ES-I3 (cell line): Measurements from ENCODE around the gene WDR48.

ENCODE experiments used
- H3K36me3 ChIP-seq: 2 replicates; pipeline ENCODE4 v1.6.1; 2013; ENCODE audit warnings: mild to moderate bottlenecking, low read length, control low read depth, moderate library complexity; ENCODE audit not compliant: insufficient read depth
- H3K4me1 ChIP-seq: 2 replicates; pipeline ENCODE4 v1.6.1; 2013; ENCODE audit warnings: mild to moderate bottlenecking, control low read depth, low read length; ENCODE audit not compliant: insufficient read depth
- H3K9ac ChIP-seq: 2 replicates; pipeline ENCODE4 v1.6.1; 2013; ENCODE audit warnings: low read depth, mild to moderate bottlenecking, low read length, moderate library complexity
- H3K9me3 ChIP-seq: 2 replicates; pipeline ENCODE4 v1.6.1; 2013; ENCODE audit warnings: mild to moderate bottlenecking, low read length, moderate library complexity; ENCODE audit not compliant: control insufficient read depth, insufficient read depth

WDR48 gene

DNA sequence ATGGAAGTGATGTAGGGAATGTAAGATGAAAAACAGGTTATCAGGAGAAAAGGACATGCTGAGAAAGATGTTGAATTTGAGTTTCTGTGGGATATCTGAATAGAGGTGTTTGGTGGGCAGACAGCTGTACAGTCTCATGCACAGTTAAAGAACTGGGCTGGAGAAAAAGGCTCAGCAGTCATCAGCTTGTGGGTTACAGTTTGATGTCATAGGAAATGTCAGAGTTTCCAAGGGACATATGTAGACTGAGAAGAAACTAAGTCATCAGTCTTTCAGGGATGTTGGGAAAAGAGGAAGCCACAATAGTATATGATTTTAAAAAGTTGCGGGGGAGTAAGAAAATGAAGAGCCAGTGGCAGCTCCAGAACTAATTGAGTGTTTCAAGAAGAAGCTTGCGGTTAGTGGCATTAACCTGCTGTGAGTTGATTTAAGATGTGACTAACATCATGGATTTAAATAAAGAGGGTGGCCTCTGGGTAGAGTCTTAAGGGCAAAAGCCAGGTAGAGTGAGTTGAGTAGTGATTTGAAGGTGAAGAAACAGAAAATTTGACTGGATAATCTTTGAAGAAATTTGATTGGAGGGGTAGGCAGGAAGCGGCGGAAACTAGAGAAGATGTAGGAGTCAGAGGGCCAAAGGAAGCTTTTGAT, 31.0 kb downstream of the WDR48 start:
- no peaks in the 10 kb centered on the region for H3K36me3 ChIP-seq
- H3K4me1 ChIP-seq = no peaks in the 10 kb centered on the region
- H3K9ac ChIP-seq = no peak overlapping the region
- no peaks in the 10 kb centered on the region for H3K9me3 ChIP-seq

DNA sequence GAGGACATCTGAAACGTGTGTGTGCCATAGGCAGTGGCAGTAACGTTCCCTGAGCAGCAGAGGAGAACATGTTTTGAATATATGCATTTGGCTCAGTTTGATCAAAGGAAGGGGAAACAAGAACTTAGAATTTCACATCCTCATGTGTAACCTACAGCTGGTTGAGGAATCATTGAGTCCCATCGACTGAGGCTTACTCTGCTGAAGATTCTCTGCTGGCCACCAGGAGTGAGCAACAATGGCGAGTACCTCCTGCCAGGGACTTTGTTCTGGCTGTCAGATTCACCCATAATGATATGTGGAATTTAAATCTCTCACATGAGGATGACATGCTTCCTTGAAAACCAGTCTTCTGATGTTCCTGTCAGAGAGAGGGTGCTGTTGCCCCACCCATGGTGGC, 34.3 kb downstream of the WDR48 start:
- Histone ChIP-seq H3K9ac (no peak overlapping the region), H3K36me3 (peaks cover 5% of the 10 kb centered on the region; the same call in 1 of the 2 replicates), H3K4me1 (no peaks in the 10 kb centered on the region), H3K9me3 (no peaks in the 10 kb centered on the region)

DNA sequence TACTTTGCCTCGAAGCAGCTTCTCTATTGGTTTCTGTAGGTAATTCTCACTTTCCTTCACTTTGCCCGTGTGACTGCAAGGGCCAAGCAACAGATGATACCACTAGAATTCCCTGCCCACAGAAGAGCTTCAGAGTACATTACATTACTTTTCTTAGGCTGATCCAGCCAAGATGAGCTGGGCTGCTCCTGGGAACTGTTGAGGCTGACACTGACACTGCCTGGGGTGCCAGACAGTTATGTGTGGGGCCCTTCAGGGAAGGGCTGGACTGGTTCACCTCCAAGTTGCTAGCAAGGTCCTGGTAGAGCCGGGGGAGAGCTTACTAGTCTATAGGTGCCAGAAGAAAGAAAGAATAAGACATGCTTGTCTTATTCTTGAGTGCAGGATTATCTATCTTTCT, 36.6 kb downstream of the WDR48 start:
- H3K4me1 ChIP-seq = no peaks in the 10 kb centered on the region
- H3K9me3 ChIP-seq = no peaks in the 10 kb centered on the region
- H3K36me3 ChIP-seq = peaks cover 5% of the 10 kb centered on the region; the same call in 1 of the 2 replicates
- H3K9ac ChIP-seq = no peak overlapping the region

DNA sequence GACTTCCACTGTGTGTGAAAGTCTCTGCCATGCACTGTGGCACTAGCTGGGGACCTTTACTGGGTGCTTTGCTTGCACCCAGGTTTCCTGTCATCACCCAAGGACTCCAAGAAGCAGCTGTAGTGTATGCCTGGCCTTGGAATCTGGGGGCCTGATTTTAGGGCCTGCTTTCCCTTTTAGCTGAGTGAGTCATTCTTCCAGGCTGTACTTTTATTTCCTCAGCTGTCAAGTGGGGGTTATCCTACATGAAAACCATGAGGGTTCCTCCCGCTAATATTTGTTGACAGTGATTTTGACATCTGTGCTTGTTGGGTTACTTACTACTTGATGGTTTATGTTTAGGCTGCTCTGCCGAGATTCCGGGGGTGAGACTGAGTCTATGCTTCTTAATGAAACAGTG, 37.1 kb downstream of the WDR48 start:
- no peaks in the 10 kb centered on the region for H3K4me1 ChIP-seq
- peaks cover 5% of the 10 kb centered on the region; the same call in 1 of the 2 replicates for H3K36me3 ChIP-seq
- no peaks in the 10 kb centered on the region for H3K9me3 ChIP-seq
- H3K9ac ChIP-seq = no peak overlapping the region

GRCh38 chr3:39090922-39091321, 39.1 kb downstream of the WDR48 start:
- H3K36me3 ChIP-seq = peaks cover 9% of the 10 kb centered on the region
- no peaks in the 10 kb centered on the region for H3K4me1 ChIP-seq
- no peaks in the 10 kb centered on the region for H3K9me3 ChIP-seq
- H3K9ac ChIP-seq = no peak overlapping the region

GRCh38 chr3:39094851-39095677, 43.2 kb downstream of the WDR48 start:
- Histone ChIP-seq H3K9ac (no peak overlapping the region), H3K36me3 (peaks cover 13% of the 10 kb centered on the region), H3K9me3 (no peaks in the 10 kb centered on the region), H3K4me1 (peaks cover 10% of the 10 kb centered on the region; the same call in 1 of the 2 replicates)

GRCh38 chr3:39095778-39096177, 44.0 kb downstream of the WDR48 start:
- H3K36me3 ChIP-seq = peaks cover 13% of the 10 kb centered on the region
- H3K9me3 ChIP-seq = no peaks in the 10 kb centered on the region
- H3K4me1 ChIP-seq = peaks cover 10% of the 10 kb centered on the region; the same call in 1 of the 2 replicates
- no peak overlapping the region for H3K9ac ChIP-seq

DNA sequence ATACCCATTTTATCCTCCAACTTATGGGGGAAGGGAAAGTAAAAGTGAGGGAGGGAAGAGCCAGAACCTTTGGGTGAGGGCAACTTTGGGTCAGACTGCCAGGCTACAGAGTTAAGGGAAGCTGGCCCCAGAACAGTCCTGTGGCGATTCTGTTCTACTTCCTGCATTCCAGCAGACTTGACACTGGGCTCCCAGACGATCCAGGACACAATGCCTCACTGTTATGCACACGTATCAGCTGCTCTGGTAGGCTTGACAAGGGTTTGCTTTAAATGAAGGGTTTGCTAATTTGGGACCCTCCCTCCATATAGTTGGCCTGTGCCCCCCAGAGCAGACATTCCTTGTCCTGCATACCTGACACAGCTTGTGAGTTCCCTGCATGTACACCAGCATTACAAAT, 45.0 kb downstream of the WDR48 start:
- peaks cover 10% of the 10 kb centered on the region; the same call in 1 of the 2 replicates for H3K4me1 ChIP-seq
- H3K9ac ChIP-seq = no peak overlapping the region
- no peaks in the 10 kb centered on the region for H3K9me3 ChIP-seq
- H3K36me3 ChIP-seq = peaks cover 13% of the 10 kb centered on the region

- no peak overlapping the region for H3K9ac ChIP-seq
- peaks cover 13% of the 10 kb centered on the region for H3K36me3 ChIP-seq
These were observed 46.1 kb downstream of the WDR48 start for GRCh38 chr3:39097716-39098472.

DNA sequence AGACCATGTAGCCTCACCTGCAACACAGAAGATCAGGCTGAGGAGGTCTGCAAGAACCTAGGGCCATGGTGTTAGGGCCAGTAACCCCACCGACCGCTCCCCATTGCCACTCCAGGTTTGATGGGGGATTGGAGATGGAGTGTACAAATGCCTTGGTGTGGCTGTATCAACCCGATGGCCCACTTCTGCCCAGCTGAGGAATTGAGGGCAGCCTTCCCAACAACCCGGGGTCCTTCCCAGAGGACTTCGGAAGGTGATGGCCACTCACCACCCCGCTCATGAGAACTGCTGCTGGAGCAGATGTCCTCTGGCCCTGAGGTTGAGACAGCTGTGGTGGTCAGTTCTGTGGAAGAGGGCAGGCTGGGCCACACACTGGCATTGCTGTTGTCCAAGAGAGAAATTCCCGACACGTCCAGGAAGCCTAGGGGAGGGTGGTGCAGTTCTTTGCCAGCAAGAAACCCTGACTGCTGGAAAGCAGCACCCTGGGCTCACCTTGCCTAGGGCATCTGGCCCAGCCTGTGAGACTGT, 46.7 kb downstream of the WDR48 start:
- Histone ChIP-seq H3K36me3 (peaks cover 13% of the 10 kb centered on the region), H3K9ac (no peak overlapping the region), H3K9me3 (no peaks in the 10 kb centered on the region)

More at GRCh38 chr3:39097716-39098472, 46.1 kb downstream of the WDR48 start:
- peaks cover 10% of the 10 kb centered on the region; the same call in 1 of the 2 replicates for H3K4me1 ChIP-seq
- H3K9me3 ChIP-seq = no peaks in the 10 kb centered on the region

GRCh38 chr3:39099242-39099641, 47.4 kb downstream of the WDR48 start:
- Histone ChIP-seq H3K36me3 (peaks cover 13% of the 10 kb centered on the region), H3K9me3 (no peaks in the 10 kb centered on the region), H3K4me1 (peaks cover 10% of the 10 kb centered on the region; the same call in 1 of the 2 replicates), H3K9ac (no peak overlapping the region)

More for the DNA sequence above, 46.7 kb downstream of the WDR48 start:
- peaks cover 10% of the 10 kb centered on the region; the same call in 1 of the 2 replicates for H3K4me1 ChIP-seq

DNA sequence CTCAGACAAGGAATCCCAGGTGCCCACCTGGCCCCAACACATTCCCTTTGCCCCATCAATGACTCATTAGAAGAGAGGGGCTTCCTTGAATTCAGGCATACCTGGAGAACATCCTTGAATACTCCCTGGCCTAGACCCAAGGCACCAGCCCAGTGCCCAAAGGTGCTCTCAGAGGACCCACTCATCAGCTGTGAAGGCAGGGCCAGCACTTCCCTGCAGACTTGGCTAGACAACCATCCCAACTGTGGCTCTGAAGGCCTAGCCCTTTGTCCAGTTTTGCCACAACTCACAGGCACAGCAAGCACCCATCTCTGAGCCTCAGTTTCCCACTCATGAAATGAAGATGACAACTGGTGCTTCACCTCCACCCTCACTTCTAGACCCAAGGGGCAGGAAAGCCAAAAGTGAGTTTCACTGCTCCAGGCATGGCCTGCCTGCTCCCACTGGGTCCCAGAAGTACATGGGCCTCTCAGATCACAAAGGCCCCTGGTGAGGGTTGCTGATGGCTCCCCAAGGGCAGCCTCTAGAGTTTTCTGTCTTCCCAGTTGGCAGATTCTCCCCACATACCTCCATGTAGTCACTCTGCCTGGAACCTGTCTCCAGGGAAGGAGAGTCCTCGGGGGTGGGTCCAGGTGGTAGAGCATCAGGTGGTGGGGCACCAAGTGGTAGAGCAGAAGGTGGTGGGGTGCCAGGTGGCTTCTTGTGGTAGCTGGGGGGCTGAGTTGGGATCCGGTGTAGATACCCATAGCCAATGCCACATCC, 48.1 kb downstream of the WDR48 start:
- H3K9ac ChIP-seq = no peak overlapping the region
- peaks cover 10% of the 10 kb centered on the region; the same call in 1 of the 2 replicates for H3K4me1 ChIP-seq
- H3K9me3 ChIP-seq = no peaks in the 10 kb centered on the region
- peaks cover 11% of the 10 kb centered on the region for H3K36me3 ChIP-seq

GRCh38 chr3:39100500-39100886, 48.7 kb downstream of the WDR48 start:
- H3K9me3 ChIP-seq = no peaks in the 10 kb centered on the region
- H3K4me1 ChIP-seq = peaks cover 10% of the 10 kb centered on the region; the same call in 1 of the 2 replicates
- peaks cover 9% of the 10 kb centered on the region; the same call in 1 of the 2 replicates for H3K36me3 ChIP-seq
- no peak overlapping the region for H3K9ac ChIP-seq
